HEK293T (cell line): ENCODE measurements around the gene EIF2AK3.

Experiments used
- CTCF ChIA-PET: fragments of 350-600 bp; formaldehyde crosslinking; extraction: SDS; loops from one replicate; lab custom pipeline; 2021; ENCODE audit warnings: antibody characterized with exemption, inconsistent platforms; lab: Yijun Ruan, JAX
- POLR2A ChIA-PET: fragments of 350-600 bp; formaldehyde crosslinking; extraction: SDS; loops from one replicate; lab custom pipeline; 2020; ENCODE audit warnings: antibody characterized with exemption, inconsistent platforms; lab: Yijun Ruan, JAX
- DNase-seq: peaks from one replicate; pipeline ENCODE4 v3.0.0; 2012; ENCODE audit warnings: mixed read lengths; ENCODE audit errors: extremely low spot score
- ARNT ChIP-seq: fragments of 450-650 bp; IDR thresholded peaks from 2 replicates; pipeline ENCODE4 v1.6.1; 2017; ENCODE audit warnings: mild to moderate bottlenecking
- BHLHE40 ChIP-seq: fragments of 450-650 bp; IDR thresholded peaks from 2 replicates; pipeline ENCODE4 v1.6.1; 2016; ENCODE audit warnings: mild to moderate bottlenecking, moderate library complexity, borderline replicate concordance
- CTBP1 ChIP-seq: fragments of 450-650 bp; IDR thresholded peaks from 2 replicates; pipeline ENCODE4 v1.6.1; 2016; ENCODE audit warnings: borderline replicate concordance
- ELF4 ChIP-seq: fragments of 450-650 bp; IDR thresholded peaks from 2 replicates; pipeline ENCODE4 v1.6.1; 2017; ENCODE audit warnings: antibody characterized with exemption
- FOXA1 ChIP-seq: fragments of 450-650 bp; IDR thresholded peaks from 2 replicates; pipeline ENCODE4 v1.6.1; 2016; ENCODE audit warnings: mild to moderate bottlenecking
- FOXK2 ChIP-seq: fragments of 450-650 bp; IDR thresholded peaks from 2 replicates; pipeline ENCODE4 v1.6.1; 2016; ENCODE audit warnings: mild to moderate bottlenecking
- FOXM1 ChIP-seq: fragments of 450-650 bp; IDR thresholded peaks from 2 replicates; pipeline ENCODE4 v1.6.1; 2017; ENCODE audit warnings: mild to moderate bottlenecking, borderline replicate concordance
- HDGF ChIP-seq: fragments of 450-650 bp; IDR thresholded peaks from 2 replicates; pipeline ENCODE4 v1.6.1; 2017; ENCODE audit warnings: antibody characterized with exemption, borderline replicate concordance
- L3MBTL2 ChIP-seq: fragments of 450-650 bp; conservative IDR thresholded peaks from 2 replicates; pipeline ENCODE4 v1.6.1; 2016; ENCODE audit warnings: mild to moderate bottlenecking
- LEF1 ChIP-seq: fragments of 450-650 bp; IDR thresholded peaks from 2 replicates; pipeline ENCODE4 v1.6.1; 2017; ENCODE audit warnings: mild to moderate bottlenecking, borderline replicate concordance
- NFRKB ChIP-seq: fragments of 450-650 bp; IDR thresholded peaks from 2 replicates; pipeline ENCODE4 v1.6.1; 2016; ENCODE audit warnings: mild to moderate bottlenecking, moderate library complexity
- PKNOX1 ChIP-seq: fragments of 450-650 bp; IDR thresholded peaks from 2 replicates; pipeline ENCODE4 v1.6.1; 2016
- SP1 ChIP-seq: fragments of 450-650 bp; IDR thresholded peaks from 2 replicates; pipeline ENCODE4 v1.6.1; 2017
- SUZ12 ChIP-seq: fragments of 450-650 bp; IDR thresholded peaks from 2 replicates; pipeline ENCODE4 v1.6.1; 2016; ENCODE audit warnings: mild to moderate bottlenecking
- TARDBP ChIP-seq: fragments of 450-650 bp; IDR thresholded peaks from 2 replicates; pipeline ENCODE4 v1.6.1; 2016
- ZNF384 ChIP-seq: fragments of 450-650 bp; IDR thresholded peaks from 2 replicates; pipeline ENCODE4 v1.6.1; 2016

The EIF2AK3 gene

GRCh38 chr2:88521445-88522073 lies 105.7 kb downstream of the EIF2AK3 start:
- CTCF ChIA-PET, result no interaction called here
- no peak for DNase-seq
- POLR2A ChIA-PET, result no interaction called here
- TF ChIP-seq ZNF384 (no peak), FOXK2 (no peak), ARNT (no peak), LEF1 (no peak), NFRKB (no peak), HDGF (no peak), ELF4 (no peak), CTBP1 (no peak), L3MBTL2 (no peak)

DNA sequence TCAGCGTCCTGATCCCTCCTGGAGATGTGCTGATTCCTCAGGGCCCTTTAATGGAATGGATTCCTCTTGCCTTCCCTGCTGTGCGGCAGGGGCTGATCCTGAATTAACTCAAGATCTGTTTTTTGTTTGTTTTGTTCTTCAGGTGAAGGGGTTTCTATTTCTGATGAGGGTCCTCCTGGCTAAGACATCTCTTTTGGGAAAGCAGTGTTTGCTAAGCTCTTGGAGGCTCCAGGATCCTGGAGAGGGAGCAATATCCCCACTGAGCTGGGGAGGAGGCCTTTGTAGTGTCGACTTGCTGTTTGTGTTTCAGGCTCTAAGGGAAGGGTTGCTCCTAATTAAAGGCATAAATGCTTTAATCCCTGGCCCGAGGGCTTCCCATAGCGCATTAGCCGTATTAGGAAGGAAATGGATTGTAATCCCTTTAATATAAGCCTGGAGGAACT lies 109.5 kb downstream of the EIF2AK3 start:
- POLR2A ChIA-PET, result no interaction called here
- CTCF ChIA-PET, result no interaction called here
- TF ChIP-seq CTBP1, result no peak
- TF ChIP-seq SUZ12, result no peak
- no peak for TF ChIP-seq FOXM1
- no peak for TF ChIP-seq PKNOX1
- TF ChIP-seq ELF4, result no peak
- no peak for TF ChIP-seq HDGF
- TF ChIP-seq SP1, result no peak
- TF ChIP-seq ARNT, result no peak
- no peak for TF ChIP-seq FOXK2
- TF ChIP-seq ZNF384, result no peak
- TF ChIP-seq TARDBP, result no peak
- no peak for TF ChIP-seq BHLHE40
- TF ChIP-seq FOXA1, result no peak
- no peak for TF ChIP-seq L3MBTL2
- no peak for TF ChIP-seq NFRKB
- TF ChIP-seq LEF1, result no peak
- no peak for DNase-seq
